MCF 10A (cell line): ENCODE measurements around the gene NFAT5. TPM values are rescaled to one million over a fixed set of nuclear protein-coding genes. Genes with fewer than 3 reads are reported as not detected.
A peak's percentile ranks its signal among the peaks of the same experiment; 100 is the strongest.

Experiments
- BruUV-seq: library from RNA; stranded (reverse); fragments of 400-500 nt; replicated peaks from 2 replicates; lab custom pipeline; 2021; lab: Mats Ljungman, UMichigan
- CTCF ChIA-PET: fragments of 300-600 bp; sonication (Branson Sonifier 250); formaldehyde crosslinking; extraction: SDS; loops from one replicate; lab custom pipeline; 2021; ENCODE audit warnings: antibody characterized with exemption, inconsistent platforms; lab: Yijun Ruan, JAX
- POLR2A ChIA-PET: fragments of 300-600, 350-650 bp; sonication (Branson Sonifier 250); formaldehyde crosslinking; extraction: SDS; loops from one replicate; lab custom pipeline; 2020; ENCODE audit warnings: antibody characterized with exemption, inconsistent platforms; lab: Yijun Ruan, JAX
- DNase-seq: peaks from one replicate; pipeline ENCODE4 v3.0.0-alpha.2; 2018; ENCODE audit not compliant: unreplicated experiment
- H3K27ac Mint-ChIP-seq: one replicate; pipeline ENCODE4 v1.8.0; 2022; ENCODE audit warnings: mild to moderate bottlenecking, low read depth, mixed read lengths; ENCODE audit not compliant: unreplicated experiment
- H3K27me3 Mint-ChIP-seq: one replicate; pipeline ENCODE4 v1.8.0; 2022; ENCODE audit warnings: mixed read lengths; ENCODE audit not compliant: insufficient read depth, unreplicated experiment
- H3K36me3 Mint-ChIP-seq: one replicate; pipeline ENCODE4 v1.8.0; 2022; ENCODE audit warnings: mild to moderate bottlenecking, moderate library complexity, mixed read lengths; ENCODE audit not compliant: insufficient read depth, unreplicated experiment
- H3K4me1 Mint-ChIP-seq: one replicate; pipeline ENCODE4 v1.8.0; 2022; ENCODE audit warnings: mixed read lengths; ENCODE audit not compliant: insufficient read depth, unreplicated experiment
- H3K4me3 Mint-ChIP-seq: one replicate; pipeline ENCODE4 v1.8.0; 2022; ENCODE audit warnings: mild to moderate bottlenecking, moderate library complexity, mixed read lengths; ENCODE audit not compliant: unreplicated experiment
- H3K9me3 Mint-ChIP-seq: one replicate; pipeline ENCODE4 v1.8.0; 2022; ENCODE audit warnings: mixed read lengths; ENCODE audit not compliant: unreplicated experiment
- CTCF ChIP-seq: fragments of 200-600 bp; IDR thresholded peaks from one replicate; pipeline ENCODE4 v1.8.0; 2022; ENCODE audit warnings: antibody characterized with exemption, mild to moderate bottlenecking; ENCODE audit not compliant: unreplicated experiment
- intact Hi-C: fragments of 100-400 bp; cut with micrococcal nuclease; formaldehyde crosslinking; loops from 2 replicates; pipeline ENCODE4 v1.14.1; 2022
- total RNA-seq: library from RNA; stranded (reverse); gene quantifications from 2 replicates; pipeline ENCODE4 v1.2.3, GENCODE V29; 2022

The NFAT5 gene
- total RNA-seq, 1 experiment from 2014 or later: 46.4 TPM

- peak overlapping the region; percentile 42 for H3K27ac Mint-ChIP-seq
- no peak for DNase-seq
- H3K9me3 Mint-ChIP-seq: no peaks in the 10 kb centered on the region
- intact Hi-C loops: no loop called here
- no peaks in the 10 kb centered on the region for H3K27me3 Mint-ChIP-seq
- CTCF ChIA-PET: interaction anchor here (0.9 kb wide), 2 partner anchors 22 to 341 kb away, joined by 3 read pairs; no protein-coding TSS in a partner anchor
- peaks cover 6% of the 10 kb centered on the region for H3K4me1 Mint-ChIP-seq
- no peak for TF ChIP-seq CTCF
- H3K4me3 Mint-ChIP-seq: no peak overlapping the region
- POLR2A ChIA-PET: interaction anchor here (0.7 to 1.7 kb wide), 3 partner anchors 16 to 22 kb away, joined by 3 to 8 read pairs (median 4); no protein-coding TSS in a partner anchor
- peaks cover 20% of the 10 kb centered on the region for H3K36me3 Mint-ChIP-seq
- BruUV-seq: no TSS peak
Observed at GRCh38 chr16:69589434-69590269, 23.9 kb downstream of the NFAT5 start.

- TF ChIP-seq CTCF: no peak
- POLR2A ChIA-PET: interaction anchor here (0.6 to 1.7 kb wide), 2 partner anchors 14 to 17 kb away, joined by 3 read pairs; no protein-coding TSS in a partner anchor
- no TSS peak for BruUV-seq
- CTCF ChIA-PET: interaction anchor here (0.9 kb wide), 1 partner anchor 21 kb away, joined by 3 read pairs; no protein-coding TSS in a partner anchor
- Mint-ChIP-seq H3K4me1 (peaks cover 7% of the 10 kb centered on the region), H3K9me3 (no peaks in the 10 kb centered on the region), H3K27me3 (no peaks in the 10 kb centered on the region), H3K27ac (no peak overlapping the region), H3K4me3 (no peak overlapping the region), H3K36me3 (peaks cover 20% of the 10 kb centered on the region)
- intact Hi-C loops: no loop called here
- no peak for DNase-seq
Observed at GRCh38 chr16:69590590-69590989, 24.8 kb downstream of the NFAT5 start.

- TF ChIP-seq CTCF: no peak
- H3K4me3 Mint-ChIP-seq: no peak overlapping the region
- no peak for DNase-seq
- intact Hi-C loops: no loop called here
- no peaks in the 10 kb centered on the region for H3K9me3 Mint-ChIP-seq
- no peaks in the 10 kb centered on the region for H3K27me3 Mint-ChIP-seq
- peaks cover 18% of the 10 kb centered on the region for H3K4me1 Mint-ChIP-seq
- no TSS peak for BruUV-seq
- H3K36me3 Mint-ChIP-seq: peaks cover 12% of the 10 kb centered on the region
- no peak overlapping the region for H3K27ac Mint-ChIP-seq
- POLR2A ChIA-PET: no interaction called here
- CTCF ChIA-PET: no interaction called here
Observed at GRCh38 chr16:69593751-69594255, 28.0 kb downstream of the NFAT5 start.
